ENCODE measurements around the gene MRPL24.

DNA sequence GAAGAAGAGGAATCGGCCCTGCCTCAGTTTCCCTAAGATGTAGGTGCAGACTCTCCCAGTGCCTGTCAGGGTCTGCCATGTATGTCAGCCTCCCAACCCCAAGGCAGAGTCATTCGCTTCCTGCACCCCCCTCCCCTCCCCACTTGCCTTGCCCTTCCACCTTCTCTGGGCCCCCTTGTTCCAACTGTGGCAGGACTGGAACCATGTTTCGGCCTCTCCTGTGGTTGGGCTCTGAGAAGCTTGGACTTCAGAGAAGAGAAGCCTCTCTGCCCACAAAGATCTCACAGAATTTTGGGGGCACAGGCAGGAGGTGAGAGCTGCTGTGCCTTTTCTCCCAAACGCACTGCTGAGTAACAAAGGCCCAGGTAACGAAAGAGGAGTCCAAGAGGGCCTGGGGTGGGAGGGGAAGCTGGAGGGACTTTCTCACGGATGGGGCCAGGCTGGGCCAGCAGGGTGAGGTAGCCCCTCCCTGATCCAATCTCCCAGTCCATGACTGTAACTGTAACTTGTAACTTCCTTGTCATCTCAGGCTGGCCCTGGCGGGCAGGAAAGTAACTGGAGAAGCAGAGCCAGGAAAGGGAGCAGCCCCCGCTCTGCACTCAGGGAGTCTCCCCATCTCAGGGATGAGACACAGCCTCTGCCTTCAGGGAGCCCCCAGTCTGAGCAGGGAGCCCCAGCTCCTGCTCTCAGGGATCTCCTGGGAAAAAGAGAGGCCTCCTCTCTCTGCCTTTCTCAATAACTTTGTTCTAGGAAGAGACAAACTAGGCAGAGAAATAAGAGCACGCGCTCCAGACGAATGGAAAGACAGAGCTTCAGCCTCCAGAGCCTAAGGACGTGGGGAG lies 46.8 kb downstream of the MRPL24 start:
- TF ChIP-seq, protein P1, sequence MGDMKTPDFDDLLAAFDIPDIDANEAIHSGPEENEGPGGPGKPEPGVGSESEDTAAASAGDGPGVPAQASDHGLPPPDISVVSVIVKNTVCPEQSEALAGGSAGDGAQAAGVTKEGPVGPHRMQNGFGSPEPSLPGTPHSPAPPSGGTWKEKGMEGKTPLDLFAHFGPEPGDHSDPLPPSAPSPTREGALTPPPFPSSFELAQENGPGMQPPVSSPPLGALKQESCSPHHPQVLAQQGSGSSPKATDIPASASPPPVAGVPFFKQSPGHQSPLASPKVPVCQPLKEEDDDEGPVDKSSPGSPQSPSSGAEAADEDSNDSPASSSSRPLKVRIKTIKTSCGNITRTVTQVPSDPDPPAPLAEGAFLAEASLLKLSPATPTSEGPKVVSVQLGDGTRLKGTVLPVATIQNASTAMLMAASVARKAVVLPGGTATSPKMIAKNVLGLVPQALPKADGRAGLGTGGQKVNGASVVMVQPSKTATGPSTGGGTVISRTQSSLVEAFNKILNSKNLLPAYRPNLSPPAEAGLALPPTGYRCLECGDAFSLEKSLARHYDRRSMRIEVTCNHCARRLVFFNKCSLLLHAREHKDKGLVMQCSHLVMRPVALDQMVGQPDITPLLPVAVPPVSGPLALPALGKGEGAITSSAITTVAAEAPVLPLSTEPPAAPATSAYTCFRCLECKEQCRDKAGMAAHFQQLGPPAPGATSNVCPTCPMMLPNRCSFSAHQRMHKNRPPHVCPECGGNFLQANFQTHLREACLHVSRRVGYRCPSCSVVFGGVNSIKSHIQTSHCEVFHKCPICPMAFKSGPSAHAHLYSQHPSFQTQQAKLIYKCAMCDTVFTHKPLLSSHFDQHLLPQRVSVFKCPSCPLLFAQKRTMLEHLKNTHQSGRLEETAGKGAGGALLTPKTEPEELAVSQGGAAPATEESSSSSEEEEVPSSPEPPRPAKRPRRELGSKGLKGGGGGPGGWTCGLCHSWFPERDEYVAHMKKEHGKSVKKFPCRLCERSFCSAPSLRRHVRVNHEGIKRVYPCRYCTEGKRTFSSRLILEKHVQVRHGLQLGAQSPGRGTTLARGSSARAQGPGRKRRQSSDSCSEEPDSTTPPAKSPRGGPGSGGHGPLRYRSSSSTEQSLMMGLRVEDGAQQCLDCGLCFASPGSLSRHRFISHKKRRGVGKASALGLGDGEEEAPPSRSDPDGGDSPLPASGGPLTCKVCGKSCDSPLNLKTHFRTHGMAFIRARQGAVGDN (CRISPR knock-in tag; IDR thresholded peaks at IDR 0.05): no peak
- no peak for TF ChIP-seq MYC (CRISPR knock-in tag; IDR thresholded peaks at IDR 0.05; ENCODE audit: borderline replicate concordance)
- TF ChIP-seq, protein P2, sequence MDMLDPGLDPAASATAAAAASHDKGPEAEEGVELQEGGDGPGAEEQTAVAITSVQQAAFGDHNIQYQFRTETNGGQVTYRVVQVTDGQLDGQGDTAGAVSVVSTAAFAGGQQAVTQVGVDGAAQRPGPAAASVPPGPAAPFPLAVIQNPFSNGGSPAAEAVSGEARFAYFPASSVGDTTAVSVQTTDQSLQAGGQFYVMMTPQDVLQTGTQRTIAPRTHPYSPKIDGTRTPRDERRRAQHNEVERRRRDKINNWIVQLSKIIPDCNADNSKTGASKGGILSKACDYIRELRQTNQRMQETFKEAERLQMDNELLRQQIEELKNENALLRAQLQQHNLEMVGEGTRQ (IDR thresholded peaks at IDR 0.05; ENCODE audit: low read depth, low read length): no peak
- TF ChIP-seq, protein P2 (CRISPR knock-in tag; IDR thresholded peaks at IDR 0.05; ENCODE audit: borderline replicate concordance): no peak
- TF ChIP-seq IKZF1 (IDR thresholded peaks at IDR 0.05): no peak

Measured in HepG2 (cell line).